GM23338 (cell line): ENCODE measurements around the gene RAD51. TPM values are rescaled to one million over a fixed set of nuclear protein-coding genes. Genes with fewer than 3 reads are reported as not detected.

Source experiments
- ATAC-seq: fragments of 200-7000 bp; cut with Tn5 transposase; 3 replicates; pipeline ENCODE4 v1.9.1; 2020
- DNase-seq: peaks from one replicate; pipeline ENCODE4 v3.0.0-alpha.2; 2015; ENCODE audit warnings: low spot score
- H2AFZ ChIP-seq: fragments of 200-600 bp; sonication (generic); 2 replicates; pipeline ENCODE4 v1.8.0; 2016; ENCODE audit warnings: antibody characterized with exemption, mild to moderate bottlenecking, moderate library complexity
- H3F3A ChIP-seq: fragments of 200-600 bp; sonication (generic); replicated peaks from 2 replicates; pipeline ENCODE4 v1.8.0; 2017; ENCODE audit warnings: antibody characterized with exemption, mixed run types, low read depth
- H3K27ac ChIP-seq: fragments of 200-600 bp; sonication (generic); 2 replicates; pipeline ENCODE4 v1.6.1; 2016; ENCODE audit warnings: low read depth
- H3K27me3 ChIP-seq: fragments of 200-600 bp; sonication (generic); 2 replicates; pipeline ENCODE4 v1.8.0; 2016; ENCODE audit warnings: mild to moderate bottlenecking, mixed run types, moderate library complexity; ENCODE audit not compliant: insufficient read depth
- H3K36me3 ChIP-seq: fragments of 200-600 bp; sonication (generic); 2 replicates; pipeline ENCODE4 v1.8.0; 2016; ENCODE audit warnings: mild to moderate bottlenecking; ENCODE audit not compliant: insufficient read depth
- H3K4me1 ChIP-seq: fragments of 200-600 bp; sonication (generic); 2 replicates; pipeline ENCODE4 v1.8.0; 2016; ENCODE audit warnings: mild to moderate bottlenecking, moderate library complexity; ENCODE audit not compliant: insufficient read depth
- H3K4me2 ChIP-seq: fragments of 200-600 bp; sonication (generic); 2 replicates; pipeline ENCODE4 v1.7.1; 2017; ENCODE audit warnings: mixed run types
- H3K4me3 ChIP-seq: fragments of 200-600 bp; sonication (generic); 2 replicates; pipeline ENCODE4 v1.6.1; 2016; ENCODE audit warnings: mixed run types
- H3K79me2 ChIP-seq: fragments of 200-600 bp; sonication (generic); replicated peaks from 2 replicates; pipeline ENCODE4 v1.8.0; 2017; ENCODE audit warnings: mild to moderate bottlenecking; ENCODE audit not compliant: insufficient read depth
- H3K9me2 ChIP-seq: fragments of 200-600 bp; sonication (generic); 2 replicates; pipeline ENCODE4 v1.8.0; 2017; ENCODE audit not compliant: insufficient read depth
- H4K20me1 ChIP-seq: fragments of 200-600 bp; sonication (generic); replicated peaks from 2 replicates; pipeline ENCODE4 v1.8.0; 2017; ENCODE audit warnings: mild to moderate bottlenecking; ENCODE audit not compliant: insufficient read depth
- H3K27ac Mint-ChIP-seq: 2 replicates; pipeline ENCODE4 v1.8.0; 2020; ENCODE audit warnings: inconsistent platforms, mild to moderate bottlenecking, moderate library complexity, mixed read lengths
- H3K27me3 Mint-ChIP-seq: 3 replicates; pipeline ENCODE4 v1.8.0; 2022; ENCODE audit warnings: low read depth, mild to moderate bottlenecking, moderate library complexity, mixed read lengths, inconsistent platforms; ENCODE audit not compliant: insufficient read depth, poor library complexity
- H3K36me3 Mint-ChIP-seq: 3 replicates; pipeline ENCODE4 v1.8.0; 2021; ENCODE audit warnings: low read depth, mild to moderate bottlenecking, inconsistent platforms, moderate library complexity, mixed read lengths
- H3K4me1 Mint-ChIP-seq: 3 replicates; pipeline ENCODE4 v1.8.0; 2020; ENCODE audit warnings: mild to moderate bottlenecking, inconsistent platforms, mixed read lengths
- H3K4me3 Mint-ChIP-seq: 3 replicates; pipeline ENCODE4 v1.8.0; 2021; ENCODE audit warnings: moderate library complexity, mild to moderate bottlenecking, inconsistent platforms, mixed read lengths
- H3K9me3 Mint-ChIP-seq: 3 replicates; pipeline ENCODE4 v1.8.0; 2020; ENCODE audit warnings: moderate library complexity, mild to moderate bottlenecking, inconsistent platforms, mixed read lengths
- CREB1 ChIP-seq: fragments of 250-450 bp; sonication (Bioruptor Pico); IDR thresholded peaks from 2 replicates; pipeline ENCODE4 v1.5.0; 2020; ENCODE audit warnings: low read depth, mild to moderate bottlenecking, moderate library complexity
- CTCF ChIP-seq, 2 experiments: fragments of 200-600 bp in 1 of 2; sonication (generic) in 1 of 2; conservative IDR thresholded peaks; 2 replicates each; pipeline versions ENCODE4 v1.5.1 to v1.6.1; 2016 to 2017; ENCODE audit warnings: antibody characterized with exemption in 2 of 2, low read depth in 2 of 2, mild to moderate bottlenecking in 2 of 2, moderate library complexity in 1 of 2
- ETS1 ChIP-seq: IDR thresholded peaks from 2 replicates; pipeline ENCODE4 v1.6.1; 2016; ENCODE audit warnings: antibody characterized with exemption
- EZH2 ChIP-seq: fragments of 200-600 bp; sonication (generic); IDR thresholded peaks from one replicate; pipeline ENCODE4 v1.8.0; 2017; ENCODE audit warnings: antibody characterized with exemption, mild to moderate bottlenecking, low read depth; ENCODE audit not compliant: unreplicated experiment
- EZH2phosphoT487 ChIP-seq: fragments of 200-600 bp; sonication (generic); IDR thresholded peaks from one replicate; pipeline ENCODE4 v1.8.1; 2018; ENCODE audit warnings: antibody characterized with exemption; ENCODE audit not compliant: unreplicated experiment
- JUNB ChIP-seq: IDR thresholded peaks from one replicate; pipeline ENCODE4 v1.6.1; 2016; ENCODE audit warnings: antibody characterized with exemption; ENCODE audit not compliant: unreplicated experiment
- NANOG ChIP-seq: IDR thresholded peaks from 2 replicates; pipeline ENCODE4 v1.6.1; 2016; ENCODE audit warnings: antibody characterized with exemption, borderline replicate concordance
- POLR2AphosphoS5 ChIP-seq: IDR thresholded peaks from 2 replicates; pipeline ENCODE4 v1.6.1; 2016; ENCODE audit warnings: antibody characterized with exemption, low read depth
- REST ChIP-seq: IDR thresholded peaks from one replicate; pipeline ENCODE4 v1.6.1; 2018; ENCODE audit warnings: antibody characterized with exemption; ENCODE audit not compliant: unreplicated experiment
- STAT1 ChIP-seq: IDR thresholded peaks from one replicate; pipeline ENCODE4 v1.6.1; 2016; ENCODE audit warnings: antibody characterized with exemption; ENCODE audit not compliant: unreplicated experiment
- ZNF114 ChIP-seq: fragments of 250-450 bp; sonication (Bioruptor Pico); IDR thresholded peaks from 2 replicates; pipeline ENCODE4 v1.5.0; 2020; ENCODE audit warnings: mild to moderate bottlenecking, moderate library complexity
- ZNF331 ChIP-seq: fragments of 250-450 bp; sonication (Bioruptor Pico); IDR thresholded peaks from 2 replicates; pipeline ENCODE4 v1.5.0; 2020; ENCODE audit warnings: low read depth, mild to moderate bottlenecking, moderate library complexity
- ZNF462 ChIP-seq: fragments of 250-450 bp; sonication (Bioruptor Pico); IDR thresholded peaks from 2 replicates; pipeline ENCODE4 v1.5.0; 2020; ENCODE audit warnings: mild to moderate bottlenecking, moderate library complexity
- polyA plus RNA-seq: library from polyadenylated mRNA; unstranded; fragments of >200 nt; fragmentation: Nextera tagmentation; extraction: Ambion mirVana; gene quantifications from 2 replicates; pipeline ENCODE4 v1.2.1, GENCODE V29; 2016
- total RNA-seq: library from RNA; depleted of rRNA; stranded (reverse); fragments of >200 nt; shearing (Covaris generic); gene quantifications from 2 replicates; pipeline ENCODE4 v1.2.3, GENCODE V29; 2014

Gene RAD51
- total and polyA plus RNA-seq, 2 experiments from 2014 or later: 20.3 to 26.2 TPM

- peaks cover 8% of the 10 kb centered on the region; the same call in 1 of the 2 replicates for H3K36me3 ChIP-seq
Measured at GRCh38 chr15:40693904-40694687, 878 bp upstream of the RAD51 start.

More at GRCh38 chr15:40693904-40694687, 878 bp upstream of the RAD51 start:
- peaks cover 35% of the 10 kb centered on the region for H3K79me2 ChIP-seq
- H3K4me1 ChIP-seq: peaks cover 7% of the 10 kb centered on the region; the same call in 1 of the 2 replicates
- H4K20me1 ChIP-seq: no peaks in the 10 kb centered on the region
- no peak for DNase-seq
- H3K27me3 ChIP-seq: no peaks in the 10 kb centered on the region
- peaks cover 15% of the 10 kb centered on the region for H3F3A ChIP-seq
- Mint-ChIP-seq H3K4me3 (peak overlapping the region; percentile 100), H3K27me3 (peaks cover 15% of the 10 kb centered on the region), H3K9me3 (no peaks in the 10 kb centered on the region), H3K4me1 (peaks cover 14% of the 10 kb centered on the region), H3K27ac (peak overlapping the region; percentile 97), H3K36me3 (peaks cover 23% of the 10 kb centered on the region)
- peak overlapping the region; percentile 99 for H3K4me2 ChIP-seq
- TF ChIP-seq STAT1 (no peak), POLR2AphosphoS5 (no peak), ZNF462 (no peak), ZNF114 (no peak), JUNB (no peak), EZH2phosphoT487 (no peak), ETS1 (no peak), CTCF (conservative IDR thresholded peaks at IDR 0.05; ENCODE audit: low read depth in 2 of 2) (no peak), NANOG (no peak), ZNF331 (no peak), CREB1 (CRISPR knock-in tag) (no peak), REST (no peak), EZH2 (no peak)
- H3K9me2 ChIP-seq: no peaks in the 10 kb centered on the region
- H2AFZ ChIP-seq: peak overlapping the region; percentile 99
- peak overlapping the region; percentile 99 for H3K4me3 ChIP-seq
- no peak for ATAC-seq
- H3K27ac ChIP-seq: peak overlapping the region; percentile 98
